ENCODE data around the gene ZNF714. TPM values are rescaled to one million over a fixed set of nuclear protein-coding genes. Genes with fewer than 3 reads are reported as not detected.

The ZNF714 gene
- total and polyA plus RNA-seq, 9 of the 15 experiments (the other 6 are each of a cell fraction or from before 2014, with no cell fraction given) = 16.2 to 40.8 (median 28.9) TPM

GRCh38 chr19:21141787-21142464, 59.9 kb downstream of the ZNF714 start, which contains the start of gene ZNF431 (continued):
- TF ChIP-seq KAT2B (IDR thresholded peaks at IDR 0.05; ENCODE audit: low read depth, low read length) (no peak), ZFX (CRISPR knock-in tag; IDR thresholded peaks at IDR 0.05) (peak; percentile 89), SRF (CRISPR knock-in tag; IDR thresholded peaks at IDR 0.05) (no peak; a peak in 1 of 4 replicates), CTCF (IDR thresholded peaks at IDR 0.05 in 2 of 3, conservative IDR thresholded peaks at IDR 0.05 in 1 of 3; ENCODE audit: insufficient read depth in 2 of 3, low read depth in 1 of 3, low read length in 3 of 3) (no peak), NBN (IDR thresholded peaks at IDR 0.05; ENCODE audit: low read depth) (no peak), GTF2F1 (IDR thresholded peaks at IDR 0.05; ENCODE audit: low read depth, low read length) (peak; percentile 27; the same call in 1 of the 2 replicates), CSDE1 (IDR thresholded peaks at IDR 0.05) (no peak), THRAP3 (IDR thresholded peaks at IDR 0.05; ENCODE audit: borderline replicate concordance) (no peak), RBM25 (IDR thresholded peaks at IDR 0.05; ENCODE audit: low read depth, low read length, severe bottlenecking) (peak; percentile 67), SPI1 (IDR thresholded peaks at IDR 0.05; ENCODE audit: borderline replicate concordance, low read depth, low read length) (peak; percentile 58; the same call in 1 of the 2 replicates), HDAC2 (IDR thresholded peaks at IDR 0.05) (0 out of 2 replicates have a peak, but pooled peaks have one; percentile 9), CBX5 (IDR thresholded peaks at IDR 0.05; ENCODE audit: borderline replicate concordance, low read depth) (no peak), ZNF512 (tag; IDR thresholded peaks at IDR 0.05) (no peak), KLF6 (CRISPR knock-in tag; IDR thresholded peaks at IDR 0.05; ENCODE audit: borderline replicate concordance) (no peak), ZNF436 (CRISPR knock-in tag; IDR thresholded peaks at IDR 0.05) (no peak), AFF4 (CRISPR knock-in tag; IDR thresholded peaks at IDR 0.05) (0 out of 2 replicates have a peak, but pooled peaks have one; percentile 65), NONO (IDR thresholded peaks at IDR 0.05; ENCODE audit: low read depth in 2 of 2, low read length in 1 of 2) (peak in 1 of 2 experiments; percentile 14; a peak in 1 of 4 replicates), CREB1 (IDR thresholded peaks at IDR 0.05) (no peak), CREB1 (CRISPR knock-in tag; IDR thresholded peaks at IDR 0.05) (peak; percentile 56; the same call in 1 of the 2 replicates), TRIM24 (IDR thresholded peaks at IDR 0.05) (no peak)

Measured in K562 (cell line).